AG09309 (cell line): Measurements from ENCODE around the gene UTRN.
A peak's percentile ranks its signal among the peaks of the same experiment; 100 is the strongest.

Experiments
- DNase-seq: peaks from one replicate; pipeline ENCODE4 v3.0.0-alpha.2; 2010; ENCODE audit warnings: low read depth
- H3K4me3 ChIP-seq: 2 replicates; pipeline ENCODE4 v1.5.1; 2011; ENCODE audit warnings: mild to moderate bottlenecking, low read depth, low read length, moderate library complexity; ENCODE audit not compliant: control insufficient read depth
- CTCF ChIP-seq: IDR thresholded peaks from 2 replicates; pipeline ENCODE4 v1.5.1; 2011; ENCODE audit warnings: mild to moderate bottlenecking, low read depth, low read length, inconsistent platforms; ENCODE audit not compliant: insufficient read depth, control insufficient read depth; ENCODE audit errors: missing control alignments

The UTRN gene

GRCh38 chr6:144252259-144252658, 32.9 kb upstream of the UTRN start:
- no peak for TF ChIP-seq CTCF
- no peak overlapping the region for H3K4me3 ChIP-seq
- no peak for DNase-seq

GRCh38 chr6:144259986-144260385, 25.1 kb upstream of the UTRN start:
- TF ChIP-seq CTCF: no peak
- H3K4me3 ChIP-seq: no peak overlapping the region
- peak; percentile 70 for DNase-seq

GRCh38 chr6:144262470-144263369, 22.4 kb upstream of the UTRN start:
- TF ChIP-seq CTCF: no peak
- DNase-seq: no peak
- H3K4me3 ChIP-seq: no peak overlapping the region

GRCh38 chr6:144263786-144264185, 21.3 kb upstream of the UTRN start:
- no peak for TF ChIP-seq CTCF
- H3K4me3 ChIP-seq: no peak overlapping the region
- no peak for DNase-seq

GRCh38 chr6:144264270-144265060, 20.7 kb upstream of the UTRN start:
- DNase-seq: peak; percentile 79
- H3K4me3 ChIP-seq: no peak overlapping the region; the same call in 1 of the 2 replicates
- TF ChIP-seq CTCF: no peak

GRCh38 chr6:144265061-144265357, 20.1 kb upstream of the UTRN start:
- no peak for TF ChIP-seq CTCF
- no peak for DNase-seq
- no peak overlapping the region; the same call in 1 of the 2 replicates for H3K4me3 ChIP-seq
